ENCODE data around the gene UTF1. TPM values are rescaled to one million over a fixed set of nuclear protein-coding genes. Genes with fewer than 3 reads are reported as not detected.

Gene UTF1, protein sequence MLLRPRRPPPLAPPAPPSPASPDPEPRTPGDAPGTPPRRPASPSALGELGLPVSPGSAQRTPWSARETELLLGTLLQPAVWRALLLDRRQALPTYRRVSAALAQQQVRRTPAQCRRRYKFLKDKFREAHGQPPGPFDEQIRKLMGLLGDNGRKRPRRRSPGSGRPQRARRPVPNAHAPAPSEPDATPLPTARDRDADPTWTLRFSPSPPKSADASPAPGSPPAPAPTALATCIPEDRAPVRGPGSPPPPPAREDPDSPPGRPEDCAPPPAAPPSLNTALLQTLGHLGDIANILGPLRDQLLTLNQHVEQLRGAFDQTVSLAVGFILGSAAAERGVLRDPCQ
- polyA plus RNA-seq (ENCODE audit: low read depth in 6 of 6) = under 1 TPM in 5 of 6 donors, not detected in 1; 0.23 to 0.61 (median 0.27) TPM

DNA sequence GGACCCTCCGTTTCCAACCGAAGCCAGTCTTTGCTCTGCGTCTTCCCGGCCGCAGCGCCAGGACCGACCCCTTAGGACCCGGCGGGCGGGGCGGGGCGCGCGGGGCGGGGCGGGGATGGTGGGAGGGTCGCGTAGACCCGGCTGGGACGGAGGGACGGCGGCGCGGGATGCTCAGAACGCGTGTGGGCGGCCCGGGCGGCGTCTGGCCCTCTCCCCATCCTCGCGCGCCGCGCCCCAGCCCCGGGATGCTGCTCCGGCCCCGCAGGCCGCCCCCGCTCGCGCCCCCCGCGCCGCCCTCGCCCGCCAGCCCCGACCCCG, at the start of gene UTF1:
Gene UTF1, plus strand, starts transcription at position 174 of the 318 bp plus-strand sequence. Its CDS starts 72 bp downstream, at position 246.
- no peak for DNase-seq
- ATAC-seq (ENCODE audit: low read depth in 2 of 2) = peak; percentile 11 to 15
- H3K36me3 Mint-ChIP-seq = no peaks in the 10 kb centered on the region
- H3K4me3 Mint-ChIP-seq = peak within 1 kb of the TSS; percentile 74 to 92 (median 86)
- H3K27ac Mint-ChIP-seq = peak within 1 kb of the TSS in 4 of 6 donors; percentile 44 to 92 (median 65)
- H3K9me3 Mint-ChIP-seq = no peaks in the 10 kb centered on the region
- H3K27me3 Mint-ChIP-seq = peaks cover 22 to 59% (median 28%) of the 10 kb centered on the region in 3 donors
- peaks cover 19 to 26% (median 25%) of the 10 kb centered on the region in 3 donors for H3K4me1 Mint-ChIP-seq

DNA sequence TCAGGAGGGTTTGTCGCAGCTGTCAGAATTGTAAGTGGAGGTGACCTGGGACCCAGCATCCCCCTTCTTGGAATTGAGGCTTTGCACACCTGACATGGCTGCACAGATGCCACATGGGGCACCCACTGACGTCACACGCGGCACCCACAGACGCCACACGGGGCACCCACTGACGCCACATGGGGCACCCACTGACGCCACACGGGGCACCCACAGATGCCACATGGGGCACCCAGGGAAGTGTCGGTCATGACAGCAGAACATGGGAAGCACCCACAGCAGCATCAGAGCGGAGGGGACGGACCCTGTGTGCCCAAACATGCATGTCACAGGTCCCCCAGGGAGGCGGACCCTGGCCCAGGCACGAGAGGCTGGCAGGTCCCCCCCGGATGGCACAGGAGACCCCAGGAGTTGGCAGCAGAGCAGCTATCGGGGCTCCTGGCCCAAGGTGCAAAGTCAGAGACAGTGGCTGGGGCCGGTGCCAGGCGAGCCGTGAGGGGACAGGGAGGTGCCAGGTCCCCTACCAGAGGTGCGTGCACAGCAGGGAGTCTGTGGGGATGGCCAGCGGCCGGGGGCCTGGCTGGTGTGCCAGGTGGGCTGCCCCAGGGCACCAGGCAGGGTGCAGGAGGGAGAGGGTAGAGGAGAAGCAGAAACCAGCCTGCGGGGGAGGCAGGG, 48.9 kb upstream of the UTF1 start:
- peak overlapping the region in 1 of 6 donors; percentile 62 for H3K27ac Mint-ChIP-seq
- no peak for DNase-seq

DNA sequence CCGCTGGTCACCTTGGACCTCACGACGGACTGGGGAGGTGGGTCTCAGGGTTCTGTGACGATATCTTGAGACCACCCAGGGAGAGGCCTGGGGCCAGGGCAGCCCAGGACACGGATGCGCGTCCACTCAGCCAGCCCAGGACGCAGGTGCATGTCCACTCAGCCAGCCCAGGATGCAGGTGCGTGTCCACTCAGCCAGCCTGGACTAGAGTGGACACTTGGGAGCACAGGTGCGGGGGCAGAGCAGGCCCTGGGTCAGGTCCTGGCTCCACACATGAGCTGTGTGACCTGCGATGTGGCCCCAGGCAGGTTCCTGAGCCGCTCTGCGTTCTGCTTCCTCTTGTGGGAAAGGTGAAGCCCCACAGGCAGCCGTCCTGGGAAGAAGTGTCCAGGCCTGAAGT, 47.8 kb upstream of the UTF1 start:
- ATAC-seq (ENCODE audit: low read depth in 2 of 2) (no peak), DNase-seq (no peak)
- no peak overlapping the region for H3K27ac Mint-ChIP-seq
- H3K4me1 Mint-ChIP-seq = peaks cover 0 to 9% (median 0%) of the 10 kb centered on the region in 3 donors
- H3K36me3 Mint-ChIP-seq = no peaks in the 10 kb centered on the region
- H3K9me3 Mint-ChIP-seq = peaks cover 0 to 11% (median 0%) of the 10 kb centered on the region in 7 donors
- no peak overlapping the region for H3K4me3 Mint-ChIP-seq
- peaks cover 0 to 8% (median 7%) of the 10 kb centered on the region in 3 donors for H3K27me3 Mint-ChIP-seq

More for the DNA sequence above, 48.9 kb upstream of the UTF1 start:
- Mint-ChIP-seq H3K4me3 (no peak overlapping the region), H3K4me1 (peaks cover 0 to 12% (median 0%) of the 10 kb centered on the region in 3 donors), H3K36me3 (no peaks in the 10 kb centered on the region), H3K27me3 (peaks cover 0 to 10% (median 9%) of the 10 kb centered on the region in 3 donors), H3K9me3 (peaks cover 0 to 13% (median 0%) of the 10 kb centered on the region in 7 donors)
- no peak for ATAC-seq (ENCODE audit: low read depth in 2 of 2)

DNA sequence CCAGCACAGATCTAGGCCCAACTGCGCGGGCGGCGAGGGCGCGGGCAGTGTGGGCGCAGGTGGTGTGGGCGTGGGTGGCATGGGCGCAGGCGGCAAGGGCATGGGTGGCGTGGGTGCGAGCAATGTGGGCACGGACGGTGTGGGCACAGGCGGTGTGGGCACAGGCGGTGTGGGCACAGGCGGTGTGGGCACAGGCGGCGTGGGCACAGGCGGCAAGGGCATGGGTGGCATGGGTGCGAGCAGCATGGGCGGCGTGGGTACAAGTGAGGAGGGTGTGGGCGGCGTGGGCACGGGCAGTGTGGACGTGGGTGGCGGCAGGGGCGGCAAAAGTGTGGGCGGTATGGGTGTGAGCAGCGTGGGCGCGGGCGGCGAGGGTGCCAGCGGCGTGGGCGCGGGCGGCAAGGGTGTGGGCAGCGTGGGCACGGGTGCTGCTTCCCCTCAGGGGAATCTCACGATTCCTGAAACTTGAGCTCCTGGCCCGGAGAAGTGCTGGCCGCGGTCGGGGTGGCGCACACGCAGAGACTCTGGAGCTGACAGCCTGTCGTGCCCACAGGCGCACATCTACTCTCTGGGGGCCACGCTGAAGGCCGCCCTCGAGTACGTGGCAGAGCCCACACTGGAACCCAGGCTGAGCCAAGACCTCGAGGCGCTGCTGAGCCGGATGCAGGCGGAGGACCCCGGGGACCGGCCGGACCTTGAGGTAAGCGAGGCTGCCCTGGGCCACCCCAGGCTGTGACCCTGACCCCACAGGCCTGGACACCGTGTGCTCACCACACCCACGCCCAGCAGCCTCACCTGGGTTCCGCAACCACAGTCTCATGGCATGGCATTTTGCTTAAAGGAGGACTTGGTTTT, 47.0 kb upstream of the UTF1 start:
- no peak overlapping the region for H3K27ac Mint-ChIP-seq
- H3K27me3 Mint-ChIP-seq = peaks cover 0 to 8% (median 4%) of the 10 kb centered on the region in 3 donors
- no peak overlapping the region for H3K4me3 Mint-ChIP-seq
- H3K4me1 Mint-ChIP-seq = peaks cover 0 to 2% (median 0%) of the 10 kb centered on the region in 3 donors
- DNase-seq (no peak), ATAC-seq (ENCODE audit: low read depth in 2 of 2) (no peak)
- H3K36me3 Mint-ChIP-seq = no peaks in the 10 kb centered on the region
- H3K9me3 Mint-ChIP-seq = peaks cover 0 to 4% (median 0%) of the 10 kb centered on the region in 7 donors

DNA sequence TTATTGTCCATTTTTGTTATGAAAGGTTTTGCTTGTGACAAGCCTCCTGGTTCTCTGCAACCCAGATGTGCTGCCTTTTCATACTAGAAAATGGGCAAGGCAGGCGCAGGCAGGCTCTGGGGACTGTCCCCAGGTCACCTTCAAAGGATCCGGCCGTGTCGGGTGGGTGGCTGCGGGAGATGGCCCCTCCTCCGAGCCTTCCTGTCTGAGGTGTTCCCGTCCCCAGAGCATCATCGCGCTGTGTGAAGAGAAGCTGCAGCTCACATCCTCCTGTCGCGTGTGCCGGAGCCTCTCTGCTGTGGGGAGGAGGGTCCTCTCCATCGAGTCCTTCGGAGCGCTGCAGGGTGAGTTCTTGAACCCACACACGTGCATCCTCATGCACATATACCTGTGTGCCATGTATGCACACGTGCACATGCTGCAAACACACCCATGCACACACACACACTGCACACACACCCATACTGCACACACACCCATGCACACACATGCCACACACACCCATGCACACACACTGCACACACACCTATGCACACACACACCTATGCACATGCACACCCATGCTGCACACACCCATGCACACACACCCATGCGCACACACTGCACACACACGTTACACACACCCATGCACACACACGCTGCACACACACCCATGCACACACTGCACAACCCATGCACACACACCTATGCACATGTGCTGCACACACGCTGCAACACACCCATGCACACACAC, 46.2 kb upstream of the UTF1 start:
- peak overlapping the region in 1 of 8 donors; percentile 44 for H3K4me3 Mint-ChIP-seq
- ATAC-seq (ENCODE audit: low read depth in 2 of 2) = no peak
- H3K27ac Mint-ChIP-seq = no peak overlapping the region

DNA sequence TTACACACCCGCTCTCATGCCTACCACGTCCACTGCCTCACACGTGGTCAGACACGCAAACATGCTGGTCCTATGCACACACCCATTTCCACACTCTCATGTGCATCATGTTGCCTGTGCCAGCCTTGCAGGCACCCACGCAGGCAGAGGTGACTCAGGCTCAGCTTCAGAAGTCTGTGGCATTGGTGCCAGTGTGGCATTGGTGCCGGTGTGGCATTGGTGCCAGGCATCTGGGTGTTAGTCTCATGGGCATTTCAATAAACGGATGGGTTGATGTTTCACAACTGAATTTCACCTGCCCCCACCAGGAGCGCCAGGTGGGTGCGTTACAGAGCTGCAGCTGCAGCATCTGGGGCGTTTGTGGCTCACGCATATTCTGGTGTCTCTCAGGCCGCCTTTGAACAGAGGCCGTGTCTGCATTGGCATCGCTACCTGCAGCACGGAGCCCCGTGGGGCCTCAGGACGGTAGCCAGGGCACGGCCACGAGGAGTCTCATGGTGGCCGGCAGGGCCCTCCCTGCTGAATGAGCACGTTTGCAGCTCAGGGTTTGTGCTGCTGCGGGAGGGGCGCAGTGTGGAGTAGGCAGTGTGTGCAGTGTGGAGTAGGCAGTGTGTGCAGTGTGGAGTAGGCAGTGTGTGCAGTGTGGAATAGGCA, 45.3 kb upstream of the UTF1 start:
- peaks cover 0 to 2% (median 0%) of the 10 kb centered on the region in 3 donors for H3K4me1 Mint-ChIP-seq
- peak overlapping the region in 1 of 8 donors; percentile 23 for H3K4me3 Mint-ChIP-seq
- H3K27ac Mint-ChIP-seq = peak overlapping the region in 1 of 6 donors; percentile 85
- peaks cover 0 to 8% (median 4%) of the 10 kb centered on the region in 3 donors for H3K27me3 Mint-ChIP-seq
- H3K36me3 Mint-ChIP-seq = no peaks in the 10 kb centered on the region
- ATAC-seq (ENCODE audit: low read depth in 2 of 2) (no peak), DNase-seq (no peak)
- H3K9me3 Mint-ChIP-seq = peaks cover 0 to 4% (median 0%) of the 10 kb centered on the region in 7 donors

More for the DNA sequence above, 46.2 kb upstream of the UTF1 start:
- Mint-ChIP-seq H3K4me1 (peaks cover 0 to 2% (median 0%) of the 10 kb centered on the region in 3 donors), H3K9me3 (peaks cover 0 to 4% (median 0%) of the 10 kb centered on the region in 7 donors), H3K36me3 (no peaks in the 10 kb centered on the region), H3K27me3 (peaks cover 0 to 8% (median 4%) of the 10 kb centered on the region in 3 donors)
- no peak for DNase-seq

DNA sequence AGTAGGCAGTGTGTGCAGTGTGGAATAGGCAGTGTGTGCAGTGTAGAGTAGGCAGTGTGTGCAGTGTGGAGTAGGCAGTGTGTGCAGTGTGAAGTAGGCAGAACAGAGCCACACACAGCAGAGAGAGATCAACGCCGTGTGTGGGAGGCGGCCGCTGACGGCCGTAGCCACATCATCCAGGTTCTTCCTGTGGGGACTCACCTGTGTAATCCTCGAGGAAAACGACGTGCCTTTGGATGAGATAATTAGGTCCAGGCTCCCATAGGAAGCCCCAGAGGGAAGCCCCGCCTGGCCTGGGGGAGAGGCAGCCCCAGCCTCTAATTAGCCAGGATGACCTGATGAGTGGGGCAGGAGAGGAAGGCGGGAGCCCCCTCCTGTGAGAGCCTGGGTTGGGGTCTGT, 44.6 kb upstream of the UTF1 start:
- DNase-seq (no peak), ATAC-seq (ENCODE audit: low read depth in 2 of 2) (no peak)
- Mint-ChIP-seq H3K4me3 (no peak overlapping the region), H3K4me1 (peaks cover 0 to 2% (median 0%) of the 10 kb centered on the region in 3 donors), H3K36me3 (no peaks in the 10 kb centered on the region), H3K27ac (no peak overlapping the region), H3K9me3 (peaks cover 0 to 4% (median 0%) of the 10 kb centered on the region in 7 donors), H3K27me3 (peaks cover 0 to 10% (median 4%) of the 10 kb centered on the region in 3 donors)

DNA sequence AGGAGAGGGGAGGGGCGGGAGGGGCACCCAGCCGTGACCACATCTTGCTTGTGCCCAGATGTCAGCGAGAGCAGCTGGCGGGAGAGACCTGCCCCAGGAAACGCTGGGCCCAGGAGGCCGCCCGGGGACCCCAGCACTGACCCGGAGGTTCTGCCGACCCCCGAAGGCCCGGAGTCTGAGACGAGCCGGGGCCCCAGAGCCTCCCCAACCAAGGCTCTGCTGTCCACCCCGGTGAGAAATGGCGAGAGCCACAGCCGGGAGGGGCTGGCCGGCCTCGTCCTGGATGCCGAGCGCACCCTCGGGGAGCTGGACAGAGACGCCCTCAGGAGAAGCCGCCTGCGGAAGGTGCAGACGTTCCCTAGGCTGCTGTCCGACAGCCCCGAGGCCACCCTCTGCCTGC, 44.1 kb upstream of the UTF1 start:
- Mint-ChIP-seq H3K9me3 (peaks cover 0 to 4% (median 0%) of the 10 kb centered on the region in 7 donors), H3K4me1 (peaks cover 0 to 2% (median 0%) of the 10 kb centered on the region in 3 donors), H3K36me3 (no peaks in the 10 kb centered on the region), H3K27me3 (peaks cover 0 to 13% (median 4%) of the 10 kb centered on the region in 3 donors), H3K4me3 (no peak overlapping the region), H3K27ac (no peak overlapping the region)
- ATAC-seq (ENCODE audit: low read depth in 2 of 2) = no peak
- DNase-seq = no peak

DNA sequence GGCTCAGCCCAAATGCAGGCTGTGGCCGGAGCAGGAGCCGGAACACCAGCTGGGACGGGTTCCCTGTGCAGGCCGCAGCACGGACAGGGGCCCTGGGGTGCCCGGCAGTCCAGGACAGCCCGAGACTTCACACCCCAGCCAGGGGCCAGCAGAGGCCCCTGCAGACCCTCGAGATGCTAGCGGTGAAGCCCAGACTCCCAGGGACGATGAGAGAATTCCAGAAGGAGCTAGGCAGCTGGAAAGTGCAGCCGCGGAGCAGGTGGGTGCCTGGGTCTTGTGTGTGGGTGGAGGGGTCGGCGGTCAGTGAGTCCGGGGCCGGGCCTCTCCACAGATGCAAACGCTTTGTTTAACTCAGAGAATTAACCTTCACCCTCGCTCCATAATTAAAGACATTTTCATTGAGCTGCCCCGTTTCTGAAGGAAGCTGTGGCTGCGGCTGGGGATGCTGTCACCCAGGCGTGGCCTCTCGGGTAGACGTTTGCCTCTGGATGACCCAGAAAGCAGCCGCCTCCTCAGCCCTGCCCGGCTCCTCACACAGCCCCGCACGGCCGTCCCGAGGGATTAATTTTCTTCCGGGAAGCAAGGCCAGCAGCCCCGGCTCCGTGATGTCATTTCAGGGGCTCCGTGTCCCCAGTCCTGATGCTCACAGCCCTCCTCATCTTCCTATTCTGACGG, 43.5 kb upstream of the UTF1 start:
- Mint-ChIP-seq H3K36me3 (no peaks in the 10 kb centered on the region), H3K4me3 (no peak overlapping the region), H3K4me1 (peaks cover 0 to 2% (median 0%) of the 10 kb centered on the region in 3 donors), H3K27ac (no peak overlapping the region), H3K9me3 (peaks cover 0 to 4% (median 0%) of the 10 kb centered on the region in 7 donors), H3K27me3 (peaks cover 0 to 8% (median 4%) of the 10 kb centered on the region in 3 donors)
- no peak for DNase-seq
- no peak for ATAC-seq (ENCODE audit: low read depth in 2 of 2)

DNA sequence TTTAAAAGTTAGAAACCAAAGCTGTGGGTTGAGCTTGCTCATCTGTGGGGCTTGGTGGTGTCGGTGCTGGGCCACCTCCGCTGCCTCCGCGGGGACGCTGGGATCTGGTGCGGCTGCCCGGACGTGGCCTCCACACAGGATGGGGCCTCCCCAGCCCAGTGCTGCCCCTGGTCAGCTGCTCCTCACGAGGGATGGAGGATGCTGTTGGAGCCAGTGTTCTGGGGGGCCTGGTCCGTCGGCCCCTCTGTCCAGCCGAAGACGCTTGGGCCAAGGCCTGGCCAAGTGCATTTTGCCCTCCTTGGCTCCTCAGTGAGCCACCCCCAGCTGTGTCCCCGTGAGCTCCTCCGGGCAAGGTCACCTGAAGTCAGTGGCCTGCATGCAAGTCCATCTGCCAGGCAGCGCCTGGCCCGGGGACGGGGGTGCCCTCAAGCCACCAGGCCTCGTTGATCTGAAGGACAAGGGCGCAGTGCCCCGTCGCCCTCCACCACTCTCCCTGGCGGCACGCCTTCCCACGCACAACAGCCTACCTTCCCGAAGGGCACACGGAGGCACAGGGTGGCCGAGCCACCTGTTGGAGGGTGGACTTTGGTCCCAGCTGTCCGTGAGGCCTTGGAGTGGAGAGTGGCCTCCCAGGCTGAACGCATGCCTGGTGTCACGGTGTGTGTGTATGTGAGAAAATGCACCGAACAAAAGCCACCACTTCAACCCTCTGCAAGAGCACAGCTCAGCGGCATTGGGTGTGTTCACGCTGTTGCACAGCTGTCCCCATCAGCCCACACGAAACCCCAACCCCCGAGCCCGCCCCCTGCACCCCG, 42.7 kb upstream of the UTF1 start:
- no peak for DNase-seq
- no peaks in the 10 kb centered on the region for H3K36me3 Mint-ChIP-seq
- H3K9me3 Mint-ChIP-seq = peaks cover 0 to 9% (median 3%) of the 10 kb centered on the region in 7 donors
- ATAC-seq (ENCODE audit: low read depth in 2 of 2) = no peak
- peaks cover 0 to 2% (median 0%) of the 10 kb centered on the region in 3 donors for H3K4me1 Mint-ChIP-seq
- no peak overlapping the region for H3K27ac Mint-ChIP-seq
- H3K4me3 Mint-ChIP-seq = no peak overlapping the region
- H3K27me3 Mint-ChIP-seq = peaks cover 0 to 5% (median 4%) of the 10 kb centered on the region in 3 donors

All from naive B cell (primary cell).